ENCODE data around the gene CDK10. TPM values are rescaled to one million over a fixed set of nuclear protein-coding genes. Genes with fewer than 3 reads are reported as not detected.
A peak's percentile ranks its signal among the peaks of the same experiment; 100 is the strongest.
"Not testable (repeated sequence)": the region's sequence is repeated elsewhere in the genome, so short reads cannot be mapped to it uniquely, and the experiment has no call there.

CDK10 gene
- polyA plus RNA-seq, 3 donors = 16.5 to 107 (median 18.3) TPM

- H3K4me2 ChIP-seq (replicated peaks; ENCODE audit: extremely low read depth, low read length, poor library complexity, severe bottlenecking); H3K27ac Mint-ChIP-seq; H3K4me3 ChIP-seq (replicated peaks in 1 of 3; ENCODE audit: low read depth in 2 of 3, low read length in 3 of 3); H3K4me3 Mint-ChIP-seq; DNase-seq; H3K27ac ChIP-seq (ENCODE audit: low read depth in 1 of 2, low read length in 2 of 2); H3K9ac ChIP-seq (ENCODE audit: insufficient read depth, low read length, poor library complexity, severe bottlenecking); H3K9me3 ChIP-seq (replicated peaks in 1 of 2; ENCODE audit: control insufficient read depth in 1 of 2, insufficient read depth in 1 of 2, low read length in 2 of 2); H2AFZ ChIP-seq (ENCODE audit: insufficient read depth, low read depth, low read length, poor library complexity, severe bottlenecking); H3K27me3 Mint-ChIP-seq (ENCODE audit: low read depth in 3 of 3); H3K4me1 ChIP-seq (ENCODE audit: control insufficient read depth in 1 of 2, insufficient read depth in 2 of 2, low read length in 2 of 2); H4K20me1 ChIP-seq (ENCODE audit: insufficient read depth, low read length); intact Hi-C loops (cut with micrococcal nuclease); H3K79me2 ChIP-seq (ENCODE audit: insufficient read depth, low read length); H3K27me3 ChIP-seq (ENCODE audit: control insufficient read depth in 2 of 2, insufficient read depth in 2 of 2, low read length in 2 of 2): not testable (repeated sequence)
- WGBS (ENCODE audit: insufficient coverage) = 100% methylated on average over 2 of the region's 7 CpGs
- Mint-ChIP-seq H3K36me3 (peaks cover 5 to 26% of the 10 kb centered on the region in 2 donors), H3K4me1 (peaks cover 12% of the 10 kb centered on the region), H3K9me3 (peaks cover 5 to 11% (median 9%) of the 10 kb centered on the region in 7 donors)
- peak; percentile 31 for TF ChIP-seq CTCF (IDR thresholded peaks at IDR 0.05)
- peaks cover 2 to 14% of the 10 kb centered on the region in 2 donors for H3K36me3 ChIP-seq (replicated peaks in 1 of 2; ENCODE audit: control insufficient read depth in 1 of 2, insufficient read depth in 2 of 2, low read length in 2 of 2)
These were observed 19.5 kb upstream of the CDK10 start for GRCh38 chr16:89667000-89667399.

GRCh38 chr16:89667633-89668032 lies 18.9 kb upstream of the CDK10 start:
- Histone ChIP-seq H3K36me3 (replicated peaks in 1 of 2; ENCODE audit: control insufficient read depth in 1 of 2, insufficient read depth in 2 of 2, low read length in 2 of 2) (peaks cover 2 to 12% of the 10 kb centered on the region in 2 donors), H3K4me3 (replicated peaks in 1 of 3; ENCODE audit: low read depth in 2 of 3, low read length in 3 of 3) (no peak overlapping the region), H3K4me1 (ENCODE audit: control insufficient read depth in 1 of 2, insufficient read depth in 2 of 2, low read length in 2 of 2) (peaks cover 0 to 5% of the 10 kb centered on the region in 2 donors), H4K20me1 (ENCODE audit: insufficient read depth, low read length) (no peaks in the 10 kb centered on the region), H2AFZ (ENCODE audit: insufficient read depth, low read depth, low read length, poor library complexity, severe bottlenecking) (no peak overlapping the region), H3K27me3 (ENCODE audit: control insufficient read depth in 2 of 2, insufficient read depth in 2 of 2, low read length in 2 of 2) (no peaks in the 10 kb centered on the region), H3K27ac (ENCODE audit: low read depth in 1 of 2, low read length in 2 of 2) (no peak overlapping the region), H3K9me3 (replicated peaks in 1 of 2; ENCODE audit: control insufficient read depth in 1 of 2, insufficient read depth in 1 of 2, low read length in 2 of 2) (peaks cover 0 to 10% of the 10 kb centered on the region in 2 donors), H3K79me2 (ENCODE audit: insufficient read depth, low read length) (no peaks in the 10 kb centered on the region), H3K9ac (ENCODE audit: insufficient read depth, low read length, poor library complexity, severe bottlenecking) (no peak overlapping the region), H3K4me2 (replicated peaks; ENCODE audit: extremely low read depth, low read length, poor library complexity, severe bottlenecking) (no peak overlapping the region)
- H3K27ac Mint-ChIP-seq = no peak overlapping the region
- peaks cover 12% of the 10 kb centered on the region for H3K4me1 Mint-ChIP-seq
- TF ChIP-seq CTCF (IDR thresholded peaks at IDR 0.05) = no peak
- peaks cover 2 to 9% (median 3%) of the 10 kb centered on the region in 3 donors for H3K27me3 Mint-ChIP-seq (ENCODE audit: low read depth in 3 of 3)
- H3K36me3 Mint-ChIP-seq = peaks cover 5 to 20% of the 10 kb centered on the region in 2 donors
- H3K4me3 Mint-ChIP-seq = no peak overlapping the region
- DNase-seq = no peak
- intact Hi-C loops (cut with micrococcal nuclease) = no loop called here
- peaks cover 5 to 11% (median 10%) of the 10 kb centered on the region in 7 donors for H3K9me3 Mint-ChIP-seq
- WGBS (ENCODE audit: insufficient coverage) = 76% methylated on average over 6 of the region's 9 CpGs
